Measurements from ENCODE around the gene PPIL1. TPM values are rescaled to one million over a fixed set of nuclear protein-coding genes. Genes with fewer than 3 reads are reported as not detected.

Gene PPIL1
- total and polyA plus RNA-seq, 2 of the 8 experiments (the other 6 are each of a cell fraction or from before 2014, with no cell fraction given): 83.7 to 86.5 TPM

GRCh38 chr6:36836111-36837021, 38.2 kb downstream of the PPIL1 start:
- Histone ChIP-seq H2AFZ (ENCODE audit: low read length) (no peak overlapping the region), H3K18ac (ENCODE audit: extremely low read depth, low read length) (no peak overlapping the region), H4K8ac (ENCODE audit: extremely low read depth, insufficient read depth, low read length) (no peak overlapping the region), H3K23ac (ENCODE audit: insufficient read length) (no peak overlapping the region), H3K56ac (replicated peaks; ENCODE audit: insufficient read length, low read depth, low read length) (no peak overlapping the region), H3K4me1 (replicated peaks in 1 of 4; ENCODE audit: control insufficient read depth in 3 of 4, insufficient read depth in 4 of 4, low read length in 3 of 4) (peaks cover 0 to 14% (median 8%) of the 10 kb centered on the region in 4 experiments; a peak in 6 of 7 replicates), H3K23me2 (ENCODE audit: low read depth, low read length) (peaks cover 13% of the 10 kb centered on the region; the same call in 1 of the 2 replicates), H3K79me1 (ENCODE audit: low read depth, low read length) (no peaks in the 10 kb centered on the region), H3K79me2 (ENCODE audit: control insufficient read depth in 1 of 2, insufficient read depth in 2 of 2, low read length in 2 of 2) (no peaks in the 10 kb centered on the region), H3K27me3 (replicated peaks in 1 of 4; ENCODE audit: control insufficient read depth in 3 of 4, extremely low read depth in 1 of 4, insufficient read depth in 3 of 4, low read length in 3 of 4) (peaks cover 22 to 44% (median 41%) of the 10 kb centered on the region in 4 experiments), H4K91ac (replicated peaks; ENCODE audit: insufficient read length, low read length) (no peak overlapping the region), H3K9me3 (ENCODE audit: insufficient read depth in 2 of 2, low read depth in 1 of 2, low read length in 1 of 2) (no peaks in the 10 kb centered on the region), H2AK5ac (ENCODE audit: low read depth, low read length) (0 out of 2 replicates have a peak overlapping the region, but pooled peaks have one; percentile 39), H2BK20ac (ENCODE audit: low read length) (no peak overlapping the region), H4K20me1 (replicated peaks in 1 of 2; ENCODE audit: control insufficient read depth in 1 of 2, insufficient read depth in 2 of 2, low read length in 2 of 2) (peaks cover 0 to 7% of the 10 kb centered on the region in 2 experiments), H3K14ac (ENCODE audit: insufficient read length) (no peak overlapping the region), H2BK15ac (ENCODE audit: low read length) (no peak overlapping the region), H3K4me3 (ENCODE audit: extremely low read depth in 1 of 4, insufficient read depth in 2 of 4, low read depth in 3 of 4, low read length in 4 of 4) (no peak overlapping the region), H2BK12ac (ENCODE audit: low read depth, low read length) (no peak overlapping the region), H3K4ac (replicated peaks; ENCODE audit: insufficient read length, low read depth, low read length) (no peak overlapping the region), H3K27ac (ENCODE audit: low read depth, low read length) (no peak overlapping the region), H2BK5ac (ENCODE audit: low read depth, low read length) (no peak overlapping the region), H4K5ac (ENCODE audit: insufficient read length, low read depth, low read length) (no peak overlapping the region), H3K36me3 (ENCODE audit: control insufficient read depth in 2 of 4, insufficient read depth in 4 of 4, low read length in 3 of 4) (no peaks in the 10 kb centered on the region), H2BK120ac (replicated peaks; ENCODE audit: low read depth, low read length) (no peak overlapping the region), H3K4me2 (ENCODE audit: insufficient read depth in 1 of 2, low read depth in 2 of 2, low read length in 2 of 2) (no peak overlapping the region), H3K9ac (replicated peaks in 1 of 4; ENCODE audit: extremely low read depth in 1 of 4, low read depth in 3 of 4, low read length in 3 of 4) (no peak overlapping the region)
- POLR2A ChIA-PET (ENCODE audit: partially characterized antibody): interaction anchor here (0.9 to 2.0 kb wide), 5 partner anchors 13 to 300 kb away, joined by 3 to 9 read pairs (median 4); partner anchors contain the start of gene PPIL1
- FAIRE-seq (no peak), DNase-seq (ENCODE audit: low read depth in 1 of 2, low spot score in 2 of 2) (no peak)
- CTCF ChIA-PET (ENCODE audit: partially characterized antibody): interaction anchor here (0.8 to 14.1 kb wide), 8 partner anchors 8 to 54 kb away, joined by 3 to 121 read pairs (median 6); no protein-coding TSS in a partner anchor
- WGBS, 2 experiments (ENCODE audit: extremely low coverage in 1 of 2, insufficient coverage in 1 of 2, insufficient read length in 1 of 2, insufficient replicate concordance in 2 of 2, low coverage in 1 of 2, low lambda C conversion rate in 2 of 2, missing lambda C conversion rate in 1 of 2): 61% methylated on average over 3 of the region's 3 CpGs; no CpG with 5 or more reads in 1 of the 2 experiments
- TF ChIP-seq RAD21 (IDR thresholded peaks at IDR 0.05 in 1 of 2, conservative IDR thresholded peaks at IDR 0.05 in 1 of 2; ENCODE audit: low read depth in 2 of 2, low read length in 2 of 2): peak in 1 of 2 experiments; percentile 20; a peak in 1 of 4 replicates
- TF ChIP-seq TAF7 (optimal IDR thresholded peaks at IDR 0.05; ENCODE audit: borderline replicate concordance, low read depth, low read length): no peak
- no peak for TF ChIP-seq CHD2 (IDR thresholded peaks at IDR 0.05; ENCODE audit: low read length)
- no peak for TF ChIP-seq TAF1 (IDR thresholded peaks at IDR 0.05; ENCODE audit: low read depth, low read length)
- no peak for TF ChIP-seq KDM5A (IDR thresholded peaks at IDR 0.05; ENCODE audit: low read length)
